ENCODE results near the gene PLBD1. TPM values are rescaled to one million over a fixed set of nuclear protein-coding genes. Genes with fewer than 3 reads are reported as not detected.
A peak's percentile ranks its signal among the peaks of the same experiment; 100 is the strongest.

Gene PLBD1
- total RNA-seq, 2 experiments from 2014 or later, result 0.54 to 0.61 TPM

GRCh38 chr12:14605401-14605989, 37.8 kb upstream of the PLBD1 start:
- Histone ChIP-seq H3K9me2 (ENCODE audit: insufficient read depth, low read length) (no peaks in the 10 kb centered on the region), H2AFZ (ENCODE audit: low read length) (no peak overlapping the region), H4K20me1 (ENCODE audit: insufficient read depth, low read length) (no peaks in the 10 kb centered on the region), H3K27ac (ENCODE audit: low read depth, low read length, poor library complexity, severe bottlenecking) (no peak overlapping the region), H3K36me3 (ENCODE audit: insufficient read depth, low read length) (peaks cover 22% of the 10 kb centered on the region; the same call in 1 of the 2 replicates), H3K4me1 (ENCODE audit: insufficient read depth, low read length, poor library complexity, severe bottlenecking) (no peaks in the 10 kb centered on the region), H3K9me3 (ENCODE audit: low read length) (peaks cover 65% of the 10 kb centered on the region; the same call in 1 of the 2 replicates), H3K79me2 (ENCODE audit: insufficient read depth, low read depth, low read length) (no peaks in the 10 kb centered on the region), H3K4me3 (ENCODE audit: low read depth, low read length, poor library complexity, severe bottlenecking) (no peak overlapping the region), H3K4me2 (ENCODE audit: low read length) (no peak overlapping the region)
- DNase-seq (ENCODE audit: low spot score), result peak; percentile 67
- intact Hi-C loops (cut with micrococcal nuclease; ENCODE audit: unreplicated experiment), result no loop called here
- BruUV-seq (replicated peaks), result no TSS peak
- POLR2A ChIA-PET, result no interaction called here
- TF ChIP-seq CTCF (conservative IDR thresholded peaks at IDR 0.05; ENCODE audit: low read length), result no peak
- no peak for TF ChIP-seq EZH2phosphoT487 (IDR thresholded peaks at IDR 0.05; ENCODE audit: borderline replicate concordance, low read depth, low read length)
- CTCF ChIA-PET (ENCODE audit: unreplicated experiment), result no interaction called here

- Histone ChIP-seq H3K79me2 (ENCODE audit: insufficient read depth, low read depth, low read length) (no peaks in the 10 kb centered on the region), H3K4me2 (ENCODE audit: low read length) (no peak overlapping the region), H3K9me3 (ENCODE audit: low read length) (peaks cover 50% of the 10 kb centered on the region; the same call in 1 of the 2 replicates), H3K27ac (ENCODE audit: low read depth, low read length, poor library complexity, severe bottlenecking) (no peak overlapping the region), H3K9me2 (ENCODE audit: insufficient read depth, low read length) (no peaks in the 10 kb centered on the region), H4K20me1 (ENCODE audit: insufficient read depth, low read length) (no peaks in the 10 kb centered on the region), H3K4me3 (ENCODE audit: low read depth, low read length, poor library complexity, severe bottlenecking) (no peak overlapping the region), H3K36me3 (ENCODE audit: insufficient read depth, low read length) (peaks cover 20% of the 10 kb centered on the region; the same call in 1 of the 2 replicates), H3K4me1 (ENCODE audit: insufficient read depth, low read length, poor library complexity, severe bottlenecking) (no peaks in the 10 kb centered on the region), H2AFZ (ENCODE audit: low read length) (no peak overlapping the region)
- ChIA-PET CTCF (ENCODE audit: unreplicated experiment) (no interaction called here), POLR2A (interaction anchor here (1.0 to 1.6 kb wide), 2 partner anchors 9 to 21 kb away, joined by 3 to 4 read pairs; no protein-coding TSS in a partner anchor)
- BruUV-seq (replicated peaks), result no TSS peak
- TF ChIP-seq EZH2phosphoT487 (IDR thresholded peaks at IDR 0.05; ENCODE audit: borderline replicate concordance, low read depth, low read length) (no peak), CTCF (conservative IDR thresholded peaks at IDR 0.05; ENCODE audit: low read length) (no peak)
- intact Hi-C loops (cut with micrococcal nuclease; ENCODE audit: unreplicated experiment), result no loop called here
- no peak for DNase-seq (ENCODE audit: low spot score)
Measured at GRCh38 chr12:14601692-14602478, 34.2 kb upstream of the PLBD1 start.

- Histone ChIP-seq H3K4me2 (ENCODE audit: low read length) (no peak overlapping the region), H3K9me3 (ENCODE audit: low read length) (peaks cover 6% of the 10 kb centered on the region; the same call in 1 of the 2 replicates), H3K36me3 (ENCODE audit: insufficient read depth, low read length) (no peaks in the 10 kb centered on the region; the same call in 1 of the 2 replicates), H3K4me1 (ENCODE audit: insufficient read depth, low read length, poor library complexity, severe bottlenecking) (no peaks in the 10 kb centered on the region), H3K9me2 (ENCODE audit: insufficient read depth, low read length) (no peaks in the 10 kb centered on the region), H3K27ac (ENCODE audit: low read depth, low read length, poor library complexity, severe bottlenecking) (no peak overlapping the region), H2AFZ (ENCODE audit: low read length) (no peak overlapping the region), H3K4me3 (ENCODE audit: low read depth, low read length, poor library complexity, severe bottlenecking) (no peak overlapping the region), H3K79me2 (ENCODE audit: insufficient read depth, low read depth, low read length) (no peaks in the 10 kb centered on the region), H4K20me1 (ENCODE audit: insufficient read depth, low read length) (no peaks in the 10 kb centered on the region)
- DNase-seq (ENCODE audit: low spot score), result no peak
- TF ChIP-seq EZH2phosphoT487 (IDR thresholded peaks at IDR 0.05; ENCODE audit: borderline replicate concordance, low read depth, low read length) (no peak), CTCF (conservative IDR thresholded peaks at IDR 0.05; ENCODE audit: low read length) (no peak)
- BruUV-seq (replicated peaks), result no TSS peak
- ChIA-PET CTCF (ENCODE audit: unreplicated experiment) (no interaction called here), POLR2A (interaction anchor here (0.6 to 1.5 kb wide), 3 partner anchors 13 to 124 kb away, joined by 3 to 4 read pairs (median 4); no protein-coding TSS in a partner anchor)
- intact Hi-C loops (cut with micrococcal nuclease; ENCODE audit: unreplicated experiment), result no loop called here
Measured at GRCh38 chr12:14597480-14597879, 29.8 kb upstream of the PLBD1 start.
